Measurements from ENCODE around the gene CCDC188. TPM values are rescaled to one million over a fixed set of nuclear protein-coding genes. Genes with fewer than 3 reads are reported as not detected.
A peak's percentile ranks its signal among the peaks of the same experiment; 100 is the strongest.

Gene CCDC188
- total and polyA plus RNA-seq, 4 experiments from 2014 or later: not detected

DNA sequence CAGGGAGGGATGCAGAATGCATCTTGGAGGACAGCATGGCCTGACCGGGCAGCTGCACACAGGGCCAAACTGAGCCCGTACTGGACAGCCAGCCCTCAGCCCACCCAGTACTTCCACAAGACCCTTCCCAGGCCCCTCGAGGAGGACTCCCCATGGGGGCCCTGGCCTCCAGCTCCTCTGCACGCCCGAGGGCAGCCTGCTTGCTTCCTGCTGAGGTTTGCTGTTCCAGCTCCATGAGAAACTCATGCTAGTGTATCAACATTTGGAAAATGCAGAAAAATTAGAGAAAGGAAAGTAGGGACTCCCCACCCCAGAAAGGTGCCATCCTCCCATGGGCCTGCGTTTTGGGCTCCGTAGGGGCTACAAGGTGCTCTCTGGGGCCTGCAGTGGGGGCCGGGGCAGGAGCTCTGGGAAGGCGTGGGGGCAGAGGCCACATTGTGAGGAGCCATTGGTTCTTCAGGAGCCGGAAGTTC, 21.3 kb upstream of the CCDC188 start:
- Histone ChIP-seq H3K4me1 (ENCODE audit: insufficient read depth, low read length) (no peaks in the 10 kb centered on the region), H3K9me3 (ENCODE audit: control insufficient read depth in 1 of 2, low read length in 2 of 2) (no peaks in the 10 kb centered on the region), H3K27ac (ENCODE audit: low read depth, low read length) (no peak overlapping the region), H3K36me3 (ENCODE audit: insufficient read depth, low read length) (no peaks in the 10 kb centered on the region), H3K27me3 (ENCODE audit: insufficient read depth, low read length) (no peaks in the 10 kb centered on the region), H3K4me3 (ENCODE audit: low read length in 2 of 2) (no peak overlapping the region)
- no peaks in the 10 kb centered on the region for H3K27me3 Mint-ChIP-seq
- DNase-seq: no peak
- no peak overlapping the region for H3K4me3 Mint-ChIP-seq
- H3K27ac Mint-ChIP-seq: no peak overlapping the region
- intact Hi-C loops (cut with micrococcal nuclease): no loop called here
- no peaks in the 10 kb centered on the region for H3K9me3 Mint-ChIP-seq
- ChIA-PET POLR2A (ENCODE audit: partially characterized antibody) (no interaction called here), CTCF (ENCODE audit: partially characterized antibody) (no interaction called here)
- no peaks in the 10 kb centered on the region for H3K4me1 Mint-ChIP-seq
- H3K36me3 Mint-ChIP-seq: no peaks in the 10 kb centered on the region

- H3K36me3 ChIP-seq (ENCODE audit: insufficient read depth, low read length): no peaks in the 10 kb centered on the region
- Mint-ChIP-seq H3K4me1 (no peaks in the 10 kb centered on the region), H3K4me3 (no peak overlapping the region), H3K9me3 (no peaks in the 10 kb centered on the region), H3K27me3 (no peaks in the 10 kb centered on the region), H3K27ac (no peak overlapping the region), H3K36me3 (no peaks in the 10 kb centered on the region)
- no peaks in the 10 kb centered on the region for H3K4me1 ChIP-seq (ENCODE audit: insufficient read depth, low read length)
- no peaks in the 10 kb centered on the region for H3K9me3 ChIP-seq (ENCODE audit: control insufficient read depth in 1 of 2, low read length in 2 of 2)
- no peak overlapping the region for H3K4me3 ChIP-seq (ENCODE audit: low read length in 2 of 2)
- no peak for DNase-seq
- CTCF ChIA-PET (ENCODE audit: partially characterized antibody): no interaction called here
- POLR2A ChIA-PET (ENCODE audit: partially characterized antibody): no interaction called here
- intact Hi-C loops (cut with micrococcal nuclease): no loop called here
- H3K27me3 ChIP-seq (ENCODE audit: insufficient read depth, low read length): no peaks in the 10 kb centered on the region
- no peak overlapping the region for H3K27ac ChIP-seq (ENCODE audit: low read depth, low read length)
Observed at GRCh38 chr22:20171288-20172140, 20.7 kb upstream of the CCDC188 start.

GRCh38 chr22:20170170-20170569, 19.3 kb upstream of the CCDC188 start:
- H3K9me3 ChIP-seq (ENCODE audit: control insufficient read depth in 1 of 2, low read length in 2 of 2): no peaks in the 10 kb centered on the region
- no peak overlapping the region for H3K27ac ChIP-seq (ENCODE audit: low read depth, low read length)
- intact Hi-C loops (cut with micrococcal nuclease): no loop called here
- Mint-ChIP-seq H3K4me3 (no peak overlapping the region), H3K27ac (no peak overlapping the region), H3K9me3 (no peaks in the 10 kb centered on the region), H3K4me1 (no peaks in the 10 kb centered on the region), H3K27me3 (no peaks in the 10 kb centered on the region), H3K36me3 (no peaks in the 10 kb centered on the region)
- H3K36me3 ChIP-seq (ENCODE audit: insufficient read depth, low read length): no peaks in the 10 kb centered on the region
- DNase-seq: no peak
- no peaks in the 10 kb centered on the region for H3K4me1 ChIP-seq (ENCODE audit: insufficient read depth, low read length)
- no peaks in the 10 kb centered on the region for H3K27me3 ChIP-seq (ENCODE audit: insufficient read depth, low read length)
- ChIA-PET POLR2A (ENCODE audit: partially characterized antibody) (no interaction called here), CTCF (ENCODE audit: partially characterized antibody) (no interaction called here)
- no peak overlapping the region for H3K4me3 ChIP-seq (ENCODE audit: low read length in 2 of 2)

GRCh38 chr22:20169253-20169822, 18.5 kb upstream of the CCDC188 start:
- no peak overlapping the region for H3K27ac ChIP-seq (ENCODE audit: low read depth, low read length)
- no peak for DNase-seq
- intact Hi-C loops (cut with micrococcal nuclease): no loop called here
- H3K9me3 ChIP-seq (ENCODE audit: control insufficient read depth in 1 of 2, low read length in 2 of 2): no peaks in the 10 kb centered on the region
- H3K4me3 ChIP-seq (ENCODE audit: low read length in 2 of 2): no peak overlapping the region
- H3K4me3 Mint-ChIP-seq: no peak overlapping the region
- H3K27ac Mint-ChIP-seq: peak overlapping the region in 1 of 7 donors; percentile 42
- ChIA-PET CTCF (ENCODE audit: partially characterized antibody) (no interaction called here), POLR2A (ENCODE audit: partially characterized antibody) (no interaction called here)
- H3K4me1 Mint-ChIP-seq: peaks cover 0 to under 1% (median 0%) of the 10 kb centered on the region in 4 donors
- H3K9me3 Mint-ChIP-seq: no peaks in the 10 kb centered on the region
- no peaks in the 10 kb centered on the region for H3K36me3 Mint-ChIP-seq
- no peaks in the 10 kb centered on the region for H3K27me3 ChIP-seq (ENCODE audit: insufficient read depth, low read length)
- H3K4me1 ChIP-seq (ENCODE audit: insufficient read depth, low read length): no peaks in the 10 kb centered on the region
- H3K27me3 Mint-ChIP-seq: no peaks in the 10 kb centered on the region
- H3K36me3 ChIP-seq (ENCODE audit: insufficient read depth, low read length): no peaks in the 10 kb centered on the region

- H3K4me1 Mint-ChIP-seq: peaks cover 0 to 1% (median 0%) of the 10 kb centered on the region in 4 donors
- DNase-seq: no peak
- no peak overlapping the region for H3K4me3 ChIP-seq (ENCODE audit: low read length in 2 of 2)
- H3K27ac ChIP-seq (ENCODE audit: low read depth, low read length): no peak overlapping the region
- intact Hi-C loops (cut with micrococcal nuclease): no loop called here
- POLR2A ChIA-PET (ENCODE audit: partially characterized antibody): no interaction called here
- H3K27me3 Mint-ChIP-seq: no peaks in the 10 kb centered on the region
- no peaks in the 10 kb centered on the region for H3K36me3 ChIP-seq (ENCODE audit: insufficient read depth, low read length)
- H3K27me3 ChIP-seq (ENCODE audit: insufficient read depth, low read length): no peaks in the 10 kb centered on the region
- H3K9me3 Mint-ChIP-seq: peaks cover 0 to 2% (median 0%) of the 10 kb centered on the region in 8 donors
- H3K4me3 Mint-ChIP-seq: no peak overlapping the region
- no peaks in the 10 kb centered on the region for H3K36me3 Mint-ChIP-seq
- CTCF ChIA-PET (ENCODE audit: partially characterized antibody): no interaction called here
- no peaks in the 10 kb centered on the region for H3K4me1 ChIP-seq (ENCODE audit: insufficient read depth, low read length)
- no peak overlapping the region for H3K27ac Mint-ChIP-seq
- H3K9me3 ChIP-seq (ENCODE audit: control insufficient read depth in 1 of 2, low read length in 2 of 2): no peaks in the 10 kb centered on the region
Observed at GRCh38 chr22:20167643-20168322, 16.9 kb upstream of the CCDC188 start.

GRCh38 chr22:20166703-20167102, 15.8 kb upstream of the CCDC188 start:
- Histone ChIP-seq H3K27me3 (ENCODE audit: insufficient read depth, low read length) (no peaks in the 10 kb centered on the region), H3K4me3 (ENCODE audit: low read length in 2 of 2) (no peak overlapping the region), H3K27ac (ENCODE audit: low read depth, low read length) (no peak overlapping the region), H3K4me1 (ENCODE audit: insufficient read depth, low read length) (no peaks in the 10 kb centered on the region), H3K36me3 (ENCODE audit: insufficient read depth, low read length) (no peaks in the 10 kb centered on the region), H3K9me3 (ENCODE audit: control insufficient read depth in 1 of 2, low read length in 2 of 2) (no peaks in the 10 kb centered on the region)
- H3K4me3 Mint-ChIP-seq: peak overlapping the region in 1 of 8 donors; percentile 26
- DNase-seq: no peak
- intact Hi-C loops (cut with micrococcal nuclease): no loop called here
- ChIA-PET CTCF (ENCODE audit: partially characterized antibody) (no interaction called here), POLR2A (ENCODE audit: partially characterized antibody) (no interaction called here)
- no peaks in the 10 kb centered on the region for H3K27me3 Mint-ChIP-seq
- H3K27ac Mint-ChIP-seq: peak overlapping the region in 1 of 7 donors; percentile 13
- peaks cover 0 to 1% (median 0%) of the 10 kb centered on the region in 4 donors for H3K4me1 Mint-ChIP-seq
- no peaks in the 10 kb centered on the region for H3K36me3 Mint-ChIP-seq
- H3K9me3 Mint-ChIP-seq: peaks cover 0 to 4% (median 0%) of the 10 kb centered on the region in 8 donors

GRCh38 chr22:20165913-20166312, 15.1 kb upstream of the CCDC188 start:
- H3K4me1 Mint-ChIP-seq: peaks cover 0 to 1% (median 0%) of the 10 kb centered on the region in 4 donors
- Histone ChIP-seq H3K4me1 (ENCODE audit: insufficient read depth, low read length) (no peaks in the 10 kb centered on the region), H3K4me3 (ENCODE audit: low read length in 2 of 2) (no peak overlapping the region), H3K27ac (ENCODE audit: low read depth, low read length) (no peak overlapping the region), H3K27me3 (ENCODE audit: insufficient read depth, low read length) (no peaks in the 10 kb centered on the region), H3K9me3 (ENCODE audit: control insufficient read depth in 1 of 2, low read length in 2 of 2) (no peaks in the 10 kb centered on the region), H3K36me3 (ENCODE audit: insufficient read depth, low read length) (no peaks in the 10 kb centered on the region)
- ChIA-PET CTCF (ENCODE audit: partially characterized antibody) (no interaction called here), POLR2A (ENCODE audit: partially characterized antibody) (no interaction called here)
- no peaks in the 10 kb centered on the region for H3K36me3 Mint-ChIP-seq
- intact Hi-C loops (cut with micrococcal nuclease): no loop called here
- no peak overlapping the region for H3K27ac Mint-ChIP-seq
- peaks cover 0 to 4% (median 0%) of the 10 kb centered on the region in 8 donors for H3K9me3 Mint-ChIP-seq
- H3K27me3 Mint-ChIP-seq: no peaks in the 10 kb centered on the region
- H3K4me3 Mint-ChIP-seq: no peak overlapping the region
- no peak for DNase-seq

All from CD4-positive, alpha-beta memory T cell (primary cell).